NT2/D1 (cell line): ENCODE data around the gene CCDC186.

Experiments used
- SUZ12 ChIP-seq: IDR thresholded peaks from 2 replicates; pipeline ENCODE4 v1.6.1; 2011; ENCODE audit not compliant: insufficient read length, insufficient read depth; ENCODE audit errors: extremely low read depth
- YY1 ChIP-seq: IDR thresholded peaks from 2 replicates; pipeline ENCODE4 v1.6.1; 2011; ENCODE audit not compliant: insufficient read length, insufficient read depth
- ZNF274 ChIP-seq: IDR thresholded peaks from 2 replicates; pipeline ENCODE4 v1.6.1; 2011; ENCODE audit warnings: mild to moderate bottlenecking, low read depth, low read length

GRCh38 chr10:114075093-114075492 is 98.9 kb downstream of the CCDC186 start:
- TF ChIP-seq YY1 (no peak), ZNF274 (no peak), SUZ12 (no peak)
